H1 (cell line): Measurements from ENCODE around the gene ADAMTS6. TPM values are rescaled to one million over a fixed set of nuclear protein-coding genes. Genes with fewer than 3 reads are reported as not detected.

Experiments
- CBX5 ChIP-seq: fragments of 300-800, 300-1000 bp; sonication (generic); IDR thresholded peaks from 2 replicates; pipeline ENCODE4 v1.7.1; 2016; ENCODE audit warnings: antibody characterized with exemption, low read length, low read depth
- CBX8 ChIP-seq: fragments of 300-800, 300-1000 bp; sonication (generic); IDR thresholded peaks from 2 replicates; pipeline ENCODE4 v1.7.1; 2016; ENCODE audit warnings: low read depth, low read length, borderline replicate concordance
- JUN ChIP-seq: IDR thresholded peaks from 2 replicates; pipeline ENCODE4 v1.6.1; 2011; ENCODE audit warnings: low read depth, mild to moderate bottlenecking, improper control_type of control experiment, low read length
- KDM1A ChIP-seq: fragments of 200-600, 300-600 bp; sonication (generic); IDR thresholded peaks from 2 replicates; pipeline ENCODE4 v1.7.1; 2016; ENCODE audit warnings: mild to moderate bottlenecking, low read length, borderline replicate concordance
- KDM4A ChIP-seq: IDR thresholded peaks from one replicate; pipeline ENCODE4 v1.7.1; 2012; ENCODE audit warnings: low read depth, mild to moderate bottlenecking, moderate library complexity, low read length, inconsistent platforms; ENCODE audit not compliant: severe bottlenecking
- NANOG ChIP-seq: IDR thresholded peaks from 2 replicates; pipeline ENCODE4 v1.6.1; 2011; ENCODE audit warnings: low read length, low read depth, mild to moderate bottlenecking, inconsistent platforms; ENCODE audit not compliant: insufficient read depth, poor library complexity, severe bottlenecking
- PHF8 ChIP-seq: fragments of 200-600 bp; sonication (generic); conservative IDR thresholded peaks from 2 replicates; pipeline ENCODE4 v1.7.1; 2012; ENCODE audit warnings: low read depth, mild to moderate bottlenecking, inconsistent platforms, low read length, moderate library complexity
- POU5F1 ChIP-seq: IDR thresholded peaks from 2 replicates; pipeline ENCODE4 v1.6.1; 2011; ENCODE audit warnings: low read depth, mild to moderate bottlenecking, low read length, moderate library complexity
- SP4 ChIP-seq: IDR thresholded peaks from 2 replicates; pipeline ENCODE4 v1.6.1; 2012; ENCODE audit warnings: low read length, inconsistent platforms
- TBP ChIP-seq: IDR thresholded peaks from 2 replicates; pipeline ENCODE4 v1.6.1; 2011; ENCODE audit warnings: low read depth, low read length, improper control_type of control experiment
- polyA plus RNA-seq, 7 experiments: library from polyadenylated mRNA; depleted of rRNA in 3 of 7; stranded (reverse) in 5 of 7; unstranded in 2 of 7; fragments of >200 nt in 5 of 7; fragments of 200-250 nt in 2 of 7; gene quantifications; 1 replicate in 5 of 7; 2 replicates in 1 of 7; 4 replicates in 1 of 7; pipeline versions ENCODE4 v1.2.1 to v1.2.3, GENCODE V29; 2011 to 2013; ENCODE audit warnings: missing spikeins in 2 of 7, mixed read lengths in 2 of 7
- total RNA-seq: library from RNA; stranded (reverse); fragmentation: NEBNext Ultra II Directional; extraction: Animal tissue kit (Norgen Biotek cat#: 25700); gene quantifications from 2 replicates; pipeline ENCODE4 v1.2.1, GENCODE V29; 2021

ADAMTS6 gene
- total and polyA plus RNA-seq, 2 of the 8 experiments (the other 6 are each of a cell fraction or from before 2014, with no cell fraction given) = 0.74 to 2.4 TPM

- TF ChIP-seq CBX5 (no peak), CBX8 (no peak), NANOG (no peak), POU5F1 (no peak), JUN (no peak), PHF8 (no peak), SP4 (no peak), KDM1A (no peak), KDM4A (no peak), TBP (no peak)
These were observed 1.2 kb upstream of the ADAMTS6 start (continued) for GRCh38 chr5:65482736-65483545.
